ENCODE measurements around the gene PAX7. TPM values are rescaled to one million over a fixed set of nuclear protein-coding genes. Genes with fewer than 3 reads are reported as not detected.

Gene PAX7
- total RNA-seq, 6 experiments from 2014 or later, result not detected

DNA sequence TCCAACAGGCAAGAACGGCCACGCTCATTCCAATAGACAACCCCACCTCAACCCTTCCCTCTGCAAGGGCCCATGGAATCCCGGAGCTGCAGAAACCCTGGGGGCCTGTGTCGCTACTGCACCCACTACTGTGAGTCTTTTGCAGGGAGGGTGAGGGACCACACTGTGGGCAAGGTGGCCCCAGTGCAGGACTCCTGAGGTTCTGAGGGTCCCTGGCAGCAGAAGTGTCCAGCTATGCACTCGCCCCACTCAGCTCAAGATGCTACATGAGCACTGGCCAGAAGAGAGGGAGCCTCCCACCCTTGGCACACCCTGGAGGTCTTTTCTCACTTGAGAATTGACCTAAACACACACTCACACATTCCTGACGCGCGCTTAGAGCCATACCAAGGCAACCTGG, 2.1 kb upstream of the PAX7 start:
- no peak for DNase-seq
- Mint-ChIP-seq H3K4me3 (no peak overlapping the region), H3K27ac (no peak overlapping the region), H3K27me3 (ENCODE audit: insufficient read depth) (peaks cover 74% of the 10 kb centered on the region), H3K9me3 (peaks cover 3% of the 10 kb centered on the region; the same call in 1 of the 2 replicates), H3K36me3 (ENCODE audit: low read depth) (no peaks in the 10 kb centered on the region), H3K4me1 (ENCODE audit: low read depth) (no peaks in the 10 kb centered on the region)
- TF ChIP-seq, protein P1, sequence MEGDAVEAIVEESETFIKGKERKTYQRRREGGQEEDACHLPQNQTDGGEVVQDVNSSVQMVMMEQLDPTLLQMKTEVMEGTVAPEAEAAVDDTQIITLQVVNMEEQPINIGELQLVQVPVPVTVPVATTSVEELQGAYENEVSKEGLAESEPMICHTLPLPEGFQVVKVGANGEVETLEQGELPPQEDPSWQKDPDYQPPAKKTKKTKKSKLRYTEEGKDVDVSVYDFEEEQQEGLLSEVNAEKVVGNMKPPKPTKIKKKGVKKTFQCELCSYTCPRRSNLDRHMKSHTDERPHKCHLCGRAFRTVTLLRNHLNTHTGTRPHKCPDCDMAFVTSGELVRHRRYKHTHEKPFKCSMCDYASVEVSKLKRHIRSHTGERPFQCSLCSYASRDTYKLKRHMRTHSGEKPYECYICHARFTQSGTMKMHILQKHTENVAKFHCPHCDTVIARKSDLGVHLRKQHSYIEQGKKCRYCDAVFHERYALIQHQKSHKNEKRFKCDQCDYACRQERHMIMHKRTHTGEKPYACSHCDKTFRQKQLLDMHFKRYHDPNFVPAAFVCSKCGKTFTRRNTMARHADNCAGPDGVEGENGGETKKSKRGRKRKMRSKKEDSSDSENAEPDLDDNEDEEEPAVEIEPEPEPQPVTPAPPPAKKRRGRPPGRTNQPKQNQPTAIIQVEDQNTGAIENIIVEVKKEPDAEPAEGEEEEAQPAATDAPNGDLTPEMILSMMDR (IDR thresholded peaks at IDR 0.05), result no peak

DNA sequence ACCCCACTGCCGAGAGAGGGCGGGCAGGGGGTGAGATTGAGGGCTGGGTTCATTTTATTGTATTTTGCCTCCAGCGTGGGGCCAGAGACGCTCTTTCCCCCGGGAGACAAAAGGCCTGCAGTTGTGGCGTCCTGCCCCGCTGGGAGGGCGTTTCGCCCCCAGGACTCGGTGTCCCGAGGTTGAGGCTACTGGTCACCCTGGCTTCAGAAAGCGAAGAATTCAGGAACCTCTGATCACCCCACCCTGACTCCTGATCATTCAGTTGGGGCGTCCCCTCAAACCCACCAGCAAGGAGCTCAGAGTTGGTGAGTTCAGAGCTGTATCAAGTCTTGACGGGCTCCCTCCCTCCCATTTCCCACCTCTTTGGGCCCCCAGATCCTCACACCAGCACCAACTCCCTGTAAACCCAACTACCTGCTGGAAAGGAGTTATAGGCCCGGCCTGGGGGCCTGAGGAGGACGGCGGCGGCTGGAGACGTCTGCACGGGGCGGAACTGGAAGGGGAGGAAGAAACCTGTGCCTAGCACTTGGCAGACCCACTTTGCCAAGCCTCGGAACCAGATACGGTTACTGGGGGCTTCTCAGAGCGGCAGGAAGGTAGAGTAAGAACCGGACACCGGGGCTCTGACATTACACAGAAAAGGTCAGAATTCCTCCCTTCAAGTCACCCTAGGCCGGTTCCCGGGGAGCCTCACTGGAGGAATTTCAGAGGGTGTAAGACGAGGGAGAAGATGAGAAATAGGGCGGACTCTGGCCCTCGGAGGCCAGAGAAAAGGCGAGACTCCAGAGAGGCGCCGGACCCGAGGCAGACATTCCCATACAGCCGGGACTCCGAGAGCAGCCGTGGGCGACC, 761 bp upstream of the PAX7 start:
- Mint-ChIP-seq H3K4me3 (no peak overlapping the region), H3K9me3 (peaks cover 3% of the 10 kb centered on the region; the same call in 1 of the 2 replicates), H3K36me3 (ENCODE audit: low read depth) (no peaks in the 10 kb centered on the region), H3K4me1 (ENCODE audit: low read depth) (no peaks in the 10 kb centered on the region), H3K27me3 (ENCODE audit: insufficient read depth) (peaks cover 76% of the 10 kb centered on the region), H3K27ac (no peak overlapping the region)
- DNase-seq, result no peak
- TF ChIP-seq, protein P1 (IDR thresholded peaks at IDR 0.05), result no peak

DNA sequence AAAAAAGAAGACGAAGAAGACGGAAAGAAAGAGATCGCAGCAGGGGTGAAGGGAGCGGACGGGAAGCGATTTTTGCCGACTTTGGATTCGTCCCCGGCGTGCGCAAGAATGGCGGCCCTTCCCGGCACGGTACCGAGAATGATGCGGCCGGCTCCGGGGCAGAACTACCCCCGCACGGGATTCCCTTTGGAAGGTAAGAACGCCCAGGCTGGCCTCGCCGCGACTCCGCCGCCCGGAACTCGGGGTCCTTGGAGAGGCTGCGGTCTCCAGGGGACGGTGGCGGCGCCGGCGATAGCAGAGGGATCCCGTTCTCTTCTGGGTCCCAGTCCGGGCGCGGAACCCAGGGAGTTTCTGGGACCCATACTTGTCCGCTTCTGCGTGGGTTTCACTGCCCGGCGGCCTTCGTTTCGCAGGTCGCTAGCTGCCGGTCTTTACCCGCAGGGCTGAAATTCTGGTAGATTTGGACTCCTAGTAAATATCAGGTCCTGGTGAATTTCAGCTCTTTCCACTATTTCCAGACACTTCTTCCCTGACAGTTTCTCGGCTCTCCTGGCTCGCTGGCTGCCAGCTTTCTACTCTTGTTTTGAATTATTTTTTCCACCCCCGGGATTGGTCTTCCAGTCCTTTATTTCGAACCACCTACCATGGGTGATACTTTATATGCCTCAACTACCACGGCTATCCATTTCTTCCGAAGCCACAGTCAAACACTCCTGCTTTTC, 1.0 kb downstream of the PAX7 start:
- TF ChIP-seq, protein P1 (IDR thresholded peaks at IDR 0.05), result no peak
- DNase-seq, result no peak
- no peaks in the 10 kb centered on the region; the same call in 1 of the 2 replicates for H3K9me3 Mint-ChIP-seq
- no peaks in the 10 kb centered on the region for H3K4me1 Mint-ChIP-seq (ENCODE audit: low read depth)
- peaks cover 83% of the 10 kb centered on the region for H3K27me3 Mint-ChIP-seq (ENCODE audit: insufficient read depth)
- no peak overlapping the region for H3K27ac Mint-ChIP-seq
- H3K36me3 Mint-ChIP-seq (ENCODE audit: low read depth), result no peaks in the 10 kb centered on the region
- no peak overlapping the region for H3K4me3 Mint-ChIP-seq

DNA sequence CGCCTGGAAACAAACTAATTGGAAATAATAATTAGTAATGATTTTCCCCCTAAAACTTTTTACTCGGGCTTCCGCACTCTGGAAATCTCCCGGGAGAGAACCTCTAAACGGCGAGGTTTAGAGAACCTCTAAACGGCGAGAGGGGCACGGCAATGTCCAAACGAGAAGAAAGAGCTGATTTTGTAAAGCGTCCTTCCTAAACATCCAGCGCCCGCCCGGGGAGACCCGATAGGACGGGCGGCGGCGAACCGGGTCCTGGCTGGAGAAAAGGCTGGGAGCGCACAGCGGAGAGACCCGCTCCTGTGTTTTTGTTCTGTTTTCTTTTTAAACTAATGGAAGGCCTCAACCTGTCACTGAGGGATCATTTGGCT, 1.6 kb downstream of the PAX7 start:
- no peaks in the 10 kb centered on the region; the same call in 1 of the 2 replicates for H3K9me3 Mint-ChIP-seq
- no peaks in the 10 kb centered on the region for H3K36me3 Mint-ChIP-seq (ENCODE audit: low read depth)
- no peaks in the 10 kb centered on the region for H3K4me1 Mint-ChIP-seq (ENCODE audit: low read depth)
- H3K27ac Mint-ChIP-seq, result no peak overlapping the region
- no peak overlapping the region for H3K4me3 Mint-ChIP-seq
- DNase-seq, result no peak
- TF ChIP-seq, protein P1 (IDR thresholded peaks at IDR 0.05), result no peak
- H3K27me3 Mint-ChIP-seq (ENCODE audit: insufficient read depth), result peaks cover 83% of the 10 kb centered on the region

DNA sequence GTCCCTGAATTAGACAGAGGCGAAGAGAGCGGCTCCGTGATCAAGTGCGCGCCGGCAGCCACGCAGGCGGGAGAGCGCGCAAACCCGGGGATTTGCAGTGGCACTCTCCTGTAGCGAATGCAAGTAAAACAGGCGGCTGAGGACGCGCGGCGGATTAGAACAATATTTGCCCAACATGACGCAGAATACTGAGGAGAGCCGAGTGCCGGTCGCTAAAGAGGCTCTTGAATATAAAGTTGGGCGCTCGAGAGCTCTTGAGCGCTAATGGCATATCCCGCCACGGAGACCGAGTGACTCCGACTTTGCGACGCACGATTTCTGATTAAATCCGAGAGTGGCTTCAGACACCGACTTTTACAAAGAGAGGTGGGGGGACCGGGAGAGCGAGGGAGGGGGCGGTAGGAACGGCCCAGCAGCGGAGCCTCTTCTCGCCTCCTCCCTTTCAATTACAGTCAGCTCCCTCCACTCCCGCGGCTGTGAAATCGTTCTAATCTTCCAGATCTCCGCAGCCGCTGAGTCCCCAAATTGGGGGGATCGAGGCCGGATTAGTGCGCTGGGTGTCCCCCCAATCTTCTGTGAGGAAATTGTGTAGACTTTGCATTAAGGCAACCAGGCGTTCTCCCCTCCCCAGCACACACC, 2.3 kb downstream of the PAX7 start:
- no peak overlapping the region for H3K27ac Mint-ChIP-seq
- H3K36me3 Mint-ChIP-seq (ENCODE audit: low read depth), result no peaks in the 10 kb centered on the region
- H3K4me3 Mint-ChIP-seq, result no peak overlapping the region
- TF ChIP-seq, protein P1 (IDR thresholded peaks at IDR 0.05), result no peak
- peaks cover 81% of the 10 kb centered on the region for H3K27me3 Mint-ChIP-seq (ENCODE audit: insufficient read depth)
- no peaks in the 10 kb centered on the region; the same call in 1 of the 2 replicates for H3K9me3 Mint-ChIP-seq
- DNase-seq, result no peak
- H3K4me1 Mint-ChIP-seq (ENCODE audit: low read depth), result no peaks in the 10 kb centered on the region
